Measurements from ENCODE around the gene COL18A1.

- TF ChIP-seq, protein P1, sequence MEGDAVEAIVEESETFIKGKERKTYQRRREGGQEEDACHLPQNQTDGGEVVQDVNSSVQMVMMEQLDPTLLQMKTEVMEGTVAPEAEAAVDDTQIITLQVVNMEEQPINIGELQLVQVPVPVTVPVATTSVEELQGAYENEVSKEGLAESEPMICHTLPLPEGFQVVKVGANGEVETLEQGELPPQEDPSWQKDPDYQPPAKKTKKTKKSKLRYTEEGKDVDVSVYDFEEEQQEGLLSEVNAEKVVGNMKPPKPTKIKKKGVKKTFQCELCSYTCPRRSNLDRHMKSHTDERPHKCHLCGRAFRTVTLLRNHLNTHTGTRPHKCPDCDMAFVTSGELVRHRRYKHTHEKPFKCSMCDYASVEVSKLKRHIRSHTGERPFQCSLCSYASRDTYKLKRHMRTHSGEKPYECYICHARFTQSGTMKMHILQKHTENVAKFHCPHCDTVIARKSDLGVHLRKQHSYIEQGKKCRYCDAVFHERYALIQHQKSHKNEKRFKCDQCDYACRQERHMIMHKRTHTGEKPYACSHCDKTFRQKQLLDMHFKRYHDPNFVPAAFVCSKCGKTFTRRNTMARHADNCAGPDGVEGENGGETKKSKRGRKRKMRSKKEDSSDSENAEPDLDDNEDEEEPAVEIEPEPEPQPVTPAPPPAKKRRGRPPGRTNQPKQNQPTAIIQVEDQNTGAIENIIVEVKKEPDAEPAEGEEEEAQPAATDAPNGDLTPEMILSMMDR (IDR thresholded peaks at IDR 0.05) = no peak
- no peak for TF ChIP-seq EP300 (IDR thresholded peaks at IDR 0.05)
- no peak for TF ChIP-seq POLR2A (IDR thresholded peaks at IDR 0.05)
Measured at GRCh38 chr21:45468971-45469272, 64.0 kb downstream of the COL18A1 start.
